GM12873 (cell line): ENCODE data around the gene LMO2.

Experiments
- CTCF ChIP-seq: IDR thresholded peaks from 2 replicates; pipeline ENCODE4 v1.5.1; 2012; ENCODE audit warnings: low read depth, mild to moderate bottlenecking, moderate library complexity, low read length, control low read depth; ENCODE audit not compliant: insufficient read depth; ENCODE audit errors: missing control alignments

Gene LMO2

GRCh38 chr11:33863418-33864172, 28.3 kb downstream of the LMO2 start:
- no peak for TF ChIP-seq CTCF

GRCh38 chr11:33861941-33862589, 29.8 kb downstream of the LMO2 start:
- TF ChIP-seq CTCF = no peak

- TF ChIP-seq CTCF = no peak
These were observed 30.5 kb downstream of the LMO2 start for GRCh38 chr11:33861386-33861785.

GRCh38 chr11:33860926-33861325, 30.9 kb downstream of the LMO2 start:
- TF ChIP-seq CTCF = no peak

GRCh38 chr11:33859306-33859705, 32.6 kb downstream of the LMO2 start:
- no peak for TF ChIP-seq CTCF

GRCh38 chr11:33857933-33858371, 33.9 kb downstream of the LMO2 start:
- TF ChIP-seq CTCF = peak; percentile 89

GRCh38 chr11:33855500-33855899, 36.4 kb downstream of the LMO2 start:
- no peak for TF ChIP-seq CTCF
